ENCODE results near the gene DOCK6. TPM values are rescaled to one million over a fixed set of nuclear protein-coding genes. Genes with fewer than 3 reads are reported as not detected.

The DOCK6 gene
- total RNA-seq, 4 donors from 2014 or later: 19.7 to 94.0 (median 33.3) TPM

DNA sequence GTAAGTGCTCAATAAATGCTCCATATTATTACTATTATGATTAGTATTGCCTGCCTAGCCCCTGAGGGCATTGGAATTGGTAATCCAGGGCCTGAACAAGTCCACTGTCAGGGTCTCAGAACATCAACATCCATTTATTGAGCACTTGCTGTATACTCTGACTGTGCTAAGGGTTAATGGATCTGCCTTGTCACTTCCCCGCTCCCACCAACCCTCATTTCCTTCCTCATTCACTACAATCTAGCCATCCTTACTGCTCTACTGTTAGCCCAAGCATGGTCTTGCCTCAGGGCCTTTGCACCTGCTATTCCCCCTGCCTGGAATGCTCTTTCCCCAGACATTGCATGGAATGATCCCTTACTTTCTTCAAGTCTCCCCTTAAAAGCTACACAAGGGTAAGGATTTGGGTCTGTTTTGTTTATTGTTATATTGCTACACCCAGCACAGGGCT lies 35.6 kb downstream of the DOCK6 start:
- Histone ChIP-seq H3K4me3 (no peak overlapping the region), H3K9me3 (peaks cover 0 to 9% (median 2%) of the 10 kb centered on the region in 3 donors), H3K27ac (no peak overlapping the region), H3K27me3 (no peaks in the 10 kb centered on the region), H3K36me3 (peaks cover 10 to 89% (median 34%) of the 10 kb centered on the region in 3 donors), H3K4me1 (no peaks in the 10 kb centered on the region)
- intact Hi-C loops (cut with DNase I): no loop called here
- WGBS, 2 donors: 78 to 85% methylated on average over 1 of the region's 1 CpG
- no peak for DNase-seq
- TF ChIP-seq POLR2A (IDR thresholded peaks at IDR 0.05): no peak
- TF ChIP-seq, protein P1, sequence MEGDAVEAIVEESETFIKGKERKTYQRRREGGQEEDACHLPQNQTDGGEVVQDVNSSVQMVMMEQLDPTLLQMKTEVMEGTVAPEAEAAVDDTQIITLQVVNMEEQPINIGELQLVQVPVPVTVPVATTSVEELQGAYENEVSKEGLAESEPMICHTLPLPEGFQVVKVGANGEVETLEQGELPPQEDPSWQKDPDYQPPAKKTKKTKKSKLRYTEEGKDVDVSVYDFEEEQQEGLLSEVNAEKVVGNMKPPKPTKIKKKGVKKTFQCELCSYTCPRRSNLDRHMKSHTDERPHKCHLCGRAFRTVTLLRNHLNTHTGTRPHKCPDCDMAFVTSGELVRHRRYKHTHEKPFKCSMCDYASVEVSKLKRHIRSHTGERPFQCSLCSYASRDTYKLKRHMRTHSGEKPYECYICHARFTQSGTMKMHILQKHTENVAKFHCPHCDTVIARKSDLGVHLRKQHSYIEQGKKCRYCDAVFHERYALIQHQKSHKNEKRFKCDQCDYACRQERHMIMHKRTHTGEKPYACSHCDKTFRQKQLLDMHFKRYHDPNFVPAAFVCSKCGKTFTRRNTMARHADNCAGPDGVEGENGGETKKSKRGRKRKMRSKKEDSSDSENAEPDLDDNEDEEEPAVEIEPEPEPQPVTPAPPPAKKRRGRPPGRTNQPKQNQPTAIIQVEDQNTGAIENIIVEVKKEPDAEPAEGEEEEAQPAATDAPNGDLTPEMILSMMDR (IDR thresholded peaks at IDR 0.05): no peak

DNA sequence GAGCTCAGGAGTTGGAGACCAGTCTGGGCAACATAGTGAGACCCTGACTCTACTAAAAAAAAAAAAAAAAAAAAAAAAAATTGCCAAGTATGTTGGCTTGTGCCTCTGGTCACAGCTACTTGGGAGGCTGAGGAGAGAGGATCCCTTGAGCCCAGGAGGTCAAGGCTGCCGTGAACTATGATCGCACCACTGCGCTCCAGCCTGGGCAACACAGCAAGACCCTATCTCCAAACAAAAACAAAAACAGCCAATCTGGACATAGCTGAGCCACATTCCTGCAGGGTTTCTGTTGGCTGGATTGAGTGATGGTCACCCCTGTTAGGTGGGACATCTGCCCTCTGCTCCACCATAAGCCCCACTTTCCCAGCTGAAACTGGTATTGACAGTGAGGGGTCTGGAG lies 36.5 kb downstream of the DOCK6 start:
- DNase-seq: no peak
- no peak for TF ChIP-seq POLR2A (IDR thresholded peaks at IDR 0.05)
- TF ChIP-seq, protein P1 (IDR thresholded peaks at IDR 0.05): no peak
- Histone ChIP-seq H3K27me3 (no peaks in the 10 kb centered on the region), H3K4me1 (no peaks in the 10 kb centered on the region), H3K4me3 (no peak overlapping the region), H3K27ac (no peak overlapping the region), H3K9me3 (peaks cover 0 to 18% (median 6%) of the 10 kb centered on the region in 3 donors), H3K36me3 (peaks cover 14 to 89% (median 36%) of the 10 kb centered on the region in 3 donors)
- WGBS, 2 donors: 93 to 100% methylated on average over 3 of the region's 3 CpGs
- intact Hi-C loops (cut with DNase I): no loop called here

DNA sequence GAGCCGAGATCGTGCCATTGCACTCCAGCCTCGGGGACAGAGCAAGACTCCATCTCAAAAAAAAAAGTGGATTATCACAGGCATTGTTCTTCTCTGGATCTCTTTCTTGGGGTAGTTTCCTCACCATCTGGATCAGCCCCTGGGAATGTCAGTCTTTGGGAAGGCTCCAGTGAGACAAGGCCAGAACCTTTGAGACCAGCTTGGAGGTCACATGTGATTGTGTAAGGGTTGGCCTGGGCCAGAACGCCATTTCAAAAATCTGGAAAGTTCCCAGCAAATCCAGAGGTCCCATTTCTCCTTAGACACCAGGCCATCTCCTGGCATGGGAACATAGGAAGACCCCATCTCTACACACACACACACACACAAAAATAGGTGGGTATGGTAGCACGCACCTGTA lies 37.2 kb downstream of the DOCK6 start:
- intact Hi-C loops (cut with DNase I): no loop called here
- no peaks in the 10 kb centered on the region for H3K27me3 ChIP-seq
- peaks cover 0 to 18% (median 6%) of the 10 kb centered on the region in 3 donors for H3K9me3 ChIP-seq
- H3K4me1 ChIP-seq: no peaks in the 10 kb centered on the region
- no peak overlapping the region for H3K27ac ChIP-seq
- peaks cover 14 to 89% (median 36%) of the 10 kb centered on the region in 3 donors for H3K36me3 ChIP-seq
- 87 to 100% methylated on average over 4 to 5 of the region's 5 CpGs for WGBS, 2 donors
- H3K4me3 ChIP-seq: no peak overlapping the region
- TF ChIP-seq POLR2A (IDR thresholded peaks at IDR 0.05): no peak
- TF ChIP-seq, protein P1 (IDR thresholded peaks at IDR 0.05): no peak
- DNase-seq: no peak

DNA sequence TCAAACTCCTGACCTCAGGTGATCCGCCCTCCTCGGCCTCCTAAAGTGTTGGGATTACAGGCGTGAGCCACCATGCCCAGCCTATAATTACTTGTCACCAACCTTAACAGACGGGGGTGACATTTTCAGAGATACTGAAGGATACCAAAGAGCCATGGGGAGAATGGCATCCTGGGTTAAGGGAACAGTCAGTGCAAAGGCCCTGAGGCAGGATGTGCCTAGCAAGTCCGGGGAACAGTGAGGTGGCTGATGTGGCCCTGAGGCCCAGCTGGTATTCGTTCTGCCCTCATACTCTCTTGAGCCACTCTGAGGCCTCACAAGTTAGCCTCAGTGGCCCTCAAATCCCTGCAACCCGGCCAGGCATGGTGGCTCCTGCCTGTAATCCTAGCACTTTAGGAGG lies 37.9 kb downstream of the DOCK6 start:
- Histone ChIP-seq H3K4me1 (no peaks in the 10 kb centered on the region), H3K27me3 (no peaks in the 10 kb centered on the region), H3K4me3 (no peak overlapping the region), H3K27ac (no peak overlapping the region), H3K36me3 (peaks cover 14 to 89% (median 36%) of the 10 kb centered on the region in 3 donors), H3K9me3 (peaks cover 0 to 18% (median 6%) of the 10 kb centered on the region in 3 donors)
- no peak for DNase-seq
- WGBS, 2 donors: 96 to 100% methylated on average over 1 to 4 of the region's 7 CpGs
- intact Hi-C loops (cut with DNase I): no loop called here
- TF ChIP-seq, protein P1 (IDR thresholded peaks at IDR 0.05): no peak
- no peak for TF ChIP-seq POLR2A (IDR thresholded peaks at IDR 0.05)

DNA sequence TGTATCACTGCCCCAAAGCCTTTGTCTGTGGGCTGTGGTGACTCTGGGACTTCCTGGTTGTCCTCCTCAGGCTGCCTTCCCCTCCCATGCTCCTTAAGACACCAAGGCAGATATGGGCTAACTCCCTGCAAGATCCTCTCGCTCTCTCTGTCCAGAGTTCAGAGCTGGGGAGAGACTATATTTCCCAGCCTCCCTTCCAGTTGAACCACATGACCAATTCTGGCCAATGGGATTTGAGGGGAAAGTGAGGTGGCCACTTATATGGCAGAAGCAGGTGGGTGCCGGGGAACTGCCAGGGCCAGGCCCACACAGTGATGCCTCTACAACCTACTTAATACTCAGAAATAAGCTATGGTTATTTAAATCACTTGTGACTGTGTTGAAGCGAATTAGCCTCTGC lies 39.1 kb downstream of the DOCK6 start:
- DNase-seq: no peak
- TF ChIP-seq, protein P1 (IDR thresholded peaks at IDR 0.05): no peak
- TF ChIP-seq POLR2A (IDR thresholded peaks at IDR 0.05): no peak
- WGBS, 2 donors: 96 to 99% methylated on average over 3 of the region's 3 CpGs
- peaks cover 14 to 89% (median 36%) of the 10 kb centered on the region in 3 donors for H3K36me3 ChIP-seq
- no peaks in the 10 kb centered on the region for H3K27me3 ChIP-seq
- H3K9me3 ChIP-seq: peaks cover 0 to 18% (median 6%) of the 10 kb centered on the region in 3 donors
- H3K4me1 ChIP-seq: no peaks in the 10 kb centered on the region
- intact Hi-C loops (cut with DNase I): no loop called here
- no peak overlapping the region for H3K27ac ChIP-seq
- no peak overlapping the region for H3K4me3 ChIP-seq
